Fibroblast of lung (primary cell): ENCODE measurements around the gene KDM6B.

Source experiments
- CTCF ChIP-seq, 2 donors: IDR thresholded peaks in 1 of 2; conservative IDR thresholded peaks in 1 of 2; 1 replicate in 1 of 2; 2 replicates in 1 of 2; pipeline ENCODE4 v1.5.1; 2011 to 2012; ENCODE audit warnings: low read length in 2 of 2, control low read depth in 1 of 2, inconsistent platforms in 1 of 2, low read depth in 1 of 2, mild to moderate bottlenecking in 1 of 2
- EZH2 ChIP-seq: IDR thresholded peaks from 2 replicates; pipeline ENCODE4 v1.5.1; 2012; ENCODE audit warnings: low read length, control low read depth, mild to moderate bottlenecking; ENCODE audit errors: missing control alignments

GRCh38 chr17:7843536-7844291 is 9.7 kb downstream of the KDM6B start:
- TF ChIP-seq EZH2 (no peak), CTCF (conservative IDR thresholded peaks at IDR 0.05 in 1 of 2, IDR thresholded peaks at IDR 0.05 in 1 of 2; ENCODE audit: low read depth in 1 of 2, low read length in 2 of 2) (no peak)
